GM12865 (cell line): Measurements from ENCODE around the gene RCN2.
A peak's percentile ranks its signal among the peaks of the same experiment; 100 is the strongest.

Source experiments
- DNase-seq: peaks from one replicate; pipeline ENCODE4 v3.0.0; 2010; ENCODE audit warnings: low read depth
- H3K4me3 ChIP-seq: 2 replicates; pipeline ENCODE4 v1.5.1; 2011; ENCODE audit warnings: mild to moderate bottlenecking, low read depth, low read length, control low read depth
- CTCF ChIP-seq: IDR thresholded peaks from 2 replicates; pipeline ENCODE4 v1.5.1; 2011; ENCODE audit warnings: low read length, control low read depth, low read depth, inconsistent platforms; ENCODE audit not compliant: insufficient read depth; ENCODE audit errors: missing control alignments

Gene RCN2

GRCh38 chr15:76996526-76997401 is 65.2 kb downstream of the RCN2 start:
- no peak for DNase-seq
- no peak for TF ChIP-seq CTCF
- no peak overlapping the region for H3K4me3 ChIP-seq

- no peak overlapping the region for H3K4me3 ChIP-seq
- no peak for DNase-seq
- no peak for TF ChIP-seq CTCF
These were observed 67.2 kb downstream of the RCN2 start for GRCh38 chr15:76998663-76999285.

DNA sequence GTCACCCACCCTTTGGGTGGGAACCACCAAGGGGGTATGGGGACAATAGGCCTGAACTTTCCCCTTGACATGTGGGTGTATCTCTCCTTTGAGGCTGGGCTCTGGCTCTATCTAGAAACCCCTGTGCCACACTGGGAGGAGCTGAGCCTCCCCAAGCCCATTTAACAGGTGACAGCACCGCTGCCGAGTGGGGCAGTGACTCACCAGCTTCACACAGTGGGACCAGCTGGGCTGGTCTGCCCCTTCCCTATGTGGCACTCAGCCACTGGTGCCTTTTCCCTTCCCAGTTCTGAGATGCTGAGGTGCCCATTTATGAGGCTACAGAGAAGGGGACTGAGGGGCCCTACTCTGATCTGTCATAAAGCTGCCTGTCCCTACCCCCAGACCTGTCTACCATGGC is 68.4 kb downstream of the RCN2 start:
- H3K4me3 ChIP-seq, result no peak overlapping the region
- no peak for DNase-seq
- no peak for TF ChIP-seq CTCF

GRCh38 chr15:77001351-77001750 is 69.8 kb downstream of the RCN2 start:
- no peak overlapping the region for H3K4me3 ChIP-seq
- DNase-seq, result no peak
- no peak for TF ChIP-seq CTCF

GRCh38 chr15:77001966-77002365 is 70.4 kb downstream of the RCN2 start:
- no peak overlapping the region for H3K4me3 ChIP-seq
- TF ChIP-seq CTCF, result no peak
- DNase-seq, result no peak

DNA sequence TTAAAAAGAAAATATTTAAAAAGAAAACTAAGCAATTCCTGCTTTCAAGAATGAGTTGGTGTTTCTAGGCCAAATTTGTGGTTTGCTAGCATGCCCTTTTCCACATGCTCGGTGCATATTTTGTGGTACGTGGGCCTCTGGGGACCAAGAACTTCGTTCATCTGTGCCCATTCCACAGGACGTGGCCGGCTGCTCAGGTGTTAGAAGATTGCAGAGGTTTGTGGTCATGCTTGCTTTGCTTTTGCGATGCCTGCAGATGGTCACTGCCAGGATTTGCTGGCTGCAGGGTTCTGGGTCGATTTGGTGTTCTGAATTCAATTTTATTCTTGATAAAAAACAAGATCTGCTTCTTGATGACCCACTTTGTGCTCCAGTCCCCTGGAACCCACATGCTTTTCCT is 70.9 kb downstream of the RCN2 start:
- H3K4me3 ChIP-seq, result no peak overlapping the region
- DNase-seq, result peak; percentile 49
- no peak for TF ChIP-seq CTCF
